Liver (tissue), 9 donors: ENCODE data around the gene FAM151A. TPM values are rescaled to one million over a fixed set of nuclear protein-coding genes. Genes with fewer than 3 reads are reported as not detected.

Experiments
- DNase-seq: peaks from one replicate; pipeline ENCODE4 v3.0.0-alpha.2; 2017; ENCODE audit warnings: low spot score
- H3K27ac ChIP-seq, 2 donors: one replicate each; pipeline ENCODE4 v1.7.0; 2013; ENCODE audit warnings: inconsistent platforms in 2 of 2, low read length in 2 of 2, control low read depth in 1 of 2, low read depth in 1 of 2, mild to moderate bottlenecking in 1 of 2
- H3K27me3 ChIP-seq, 4 donors: one replicate each; pipeline versions ENCODE4 v1.6.1 to v1.7.0; 2013; ENCODE audit warnings: low read length in 3 of 4, inconsistent platforms in 1 of 4, mild to moderate bottlenecking in 1 of 4, moderate library complexity in 1 of 4; ENCODE audit not compliant: control insufficient read depth in 4 of 4, insufficient read depth in 4 of 4
- H3K36me3 ChIP-seq, 4 donors: one replicate each; pipeline versions ENCODE4 v1.6.1 to v1.7.0; 2013; ENCODE audit warnings: low read length in 3 of 4, mild to moderate bottlenecking in 3 of 4, low read depth in 1 of 4, moderate library complexity in 1 of 4; ENCODE audit not compliant: control insufficient read depth in 4 of 4, insufficient read depth in 3 of 4
- H3K4me1 ChIP-seq, 4 donors: one replicate each; pipeline versions ENCODE4 v1.6.1 to v1.7.0; 2013; ENCODE audit warnings: low read length in 3 of 4, mild to moderate bottlenecking in 3 of 4, moderate library complexity in 1 of 4; ENCODE audit not compliant: control insufficient read depth in 4 of 4, insufficient read depth in 4 of 4
- H3K4me3 ChIP-seq, 3 donors: one replicate each; pipeline versions ENCODE4 v1.6.1 to v1.7.0; 2013; ENCODE audit warnings: low read length in 3 of 3, control low read depth in 1 of 3, low read depth in 1 of 3, mild to moderate bottlenecking in 1 of 3
- H3K9ac ChIP-seq, 2 donors: one replicate each; pipeline ENCODE4 v1.7.0; 2013; ENCODE audit warnings: low read length in 2 of 2, mild to moderate bottlenecking in 2 of 2, moderate library complexity in 2 of 2, control low read depth in 1 of 2, low read depth in 1 of 2
- H3K9me3 ChIP-seq, 4 donors: one replicate each; pipeline versions ENCODE4 v1.6.1 to v1.7.0; 2013; ENCODE audit warnings: low read length in 3 of 4; ENCODE audit not compliant: control insufficient read depth in 4 of 4
- EGR1 ChIP-seq, 2 donors: IDR thresholded peaks; 2 replicates each; pipeline ENCODE4 v1.6.1; 2016 to 2018; ENCODE audit warnings: antibody characterized with exemption in 2 of 2, low read depth in 2 of 2
- FOXA1 ChIP-seq: IDR thresholded peaks from 2 replicates; pipeline ENCODE4 v1.6.1; 2016; ENCODE audit warnings: antibody characterized with exemption
- FOXA2 ChIP-seq: IDR thresholded peaks from 2 replicates; pipeline ENCODE4 v1.6.1; 2016; ENCODE audit warnings: antibody characterized with exemption
- GABPA ChIP-seq, 2 donors: IDR thresholded peaks in 1 of 2; conservative IDR thresholded peaks in 1 of 2; 2 replicates each; pipeline ENCODE4 v1.6.1; 2016; ENCODE audit warnings: antibody characterized with exemption in 2 of 2, mild to moderate bottlenecking in 1 of 2, moderate library complexity in 1 of 2
- HNF4A ChIP-seq, 2 donors: conservative IDR thresholded peaks; 2 replicates each; pipeline ENCODE4 v1.6.1; 2016; ENCODE audit warnings: antibody characterized with exemption in 2 of 2, mild to moderate bottlenecking in 2 of 2
- HNF4G ChIP-seq: IDR thresholded peaks from 2 replicates; pipeline ENCODE4 v1.6.1; 2016; ENCODE audit warnings: antibody characterized with exemption
- JUND ChIP-seq, 2 donors: IDR thresholded peaks; 2 replicates each; pipeline ENCODE4 v1.6.1; 2016; ENCODE audit warnings: antibody characterized with exemption in 2 of 2
- NR2F2 ChIP-seq: IDR thresholded peaks from 2 replicates; pipeline ENCODE4 v1.6.1; 2016; ENCODE audit warnings: antibody characterized with exemption
- RAD21 ChIP-seq, 2 donors: IDR thresholded peaks; 2 replicates each; pipeline ENCODE4 v1.6.1; 2016; ENCODE audit warnings: antibody characterized with exemption in 2 of 2, mild to moderate bottlenecking in 2 of 2
- RXRA ChIP-seq, 2 donors: IDR thresholded peaks; 2 replicates each; pipeline ENCODE4 v1.6.1; 2017 to 2018; ENCODE audit warnings: antibody characterized with exemption in 2 of 2, mild to moderate bottlenecking in 1 of 2
- SP1 ChIP-seq: IDR thresholded peaks from 2 replicates; pipeline ENCODE4 v1.6.1; 2018; ENCODE audit warnings: antibody characterized with exemption, mild to moderate bottlenecking
- TAF1 ChIP-seq: conservative IDR thresholded peaks from 2 replicates; pipeline ENCODE4 v1.6.1; 2016; ENCODE audit warnings: antibody characterized with exemption, mild to moderate bottlenecking
- YY1 ChIP-seq: IDR thresholded peaks from 2 replicates; pipeline ENCODE4 v1.6.1; 2016; ENCODE audit warnings: antibody characterized with exemption, mild to moderate bottlenecking
- WGBS: extraction: QIAGEN DNeasy Blood & Tissue Kit; methylation state at CpG from one replicate; pipeline ENCODE4 v1.1.7; 2013; 5-methylcytosine and 5-hydroxymethylcytosine counted together
- polyA plus RNA-seq, 2 donors: library from polyadenylated mRNA; stranded (reverse) in 1 of 2; unstranded in 1 of 2; fragments of 200-250 nt in 1 of 2; fragments of >200 nt in 1 of 2; fragmentation: Nextera tagmentation in 1 of 2; extraction: Ambion mirVana in 1 of 2; gene quantifications; one replicate each; pipeline versions ENCODE4 v1.2.1 to v1.2.3, GENCODE V29; 2013 to 2015
- total RNA-seq, 2 donors: library from RNA; depleted of rRNA; stranded (reverse); fragments of >200 nt; gene quantifications; one replicate each; pipeline ENCODE4 v1.2.3, GENCODE V29; 2014
- TF ChIP-seq, protein P1 (sequence below): IDR thresholded peaks from 2 replicates; pipeline ENCODE4 v1.6.1; 2016; ENCODE audit warnings: antibody characterized with exemption
- TF ChIP-seq, protein P2 (sequence below): IDR thresholded peaks from 2 replicates; pipeline ENCODE4 v1.6.1; 2016; ENCODE audit warnings: antibody characterized with exemption
- TF ChIP-seq, protein P3 (sequence below): IDR thresholded peaks from 2 replicates; pipeline ENCODE4 v1.6.1; 2016; ENCODE audit warnings: antibody characterized with exemption
- TF ChIP-seq, protein P4 (sequence below): fragments of 150-350 bp; IDR thresholded peaks from 2 replicates; pipeline ENCODE4 v1.5.1; 2017; ENCODE audit warnings: improper control_type of control experiment, low read depth, low read length; ENCODE audit not compliant: missing input control
- TF ChIP-seq, protein P5 (sequence below): IDR thresholded peaks from 2 replicates; pipeline ENCODE4 v1.6.1; 2016; ENCODE audit warnings: antibody characterized with exemption, mild to moderate bottlenecking
- donor health status: healthy.
- donor health status: healthy.
- donor health status: healthy.
- donor health status: healthy.
- donor health status: healthy.

FAM151A gene
- total and polyA plus RNA-seq, 4 donors = 1.5 to 25.1 (median 4.7) TPM

DNA sequence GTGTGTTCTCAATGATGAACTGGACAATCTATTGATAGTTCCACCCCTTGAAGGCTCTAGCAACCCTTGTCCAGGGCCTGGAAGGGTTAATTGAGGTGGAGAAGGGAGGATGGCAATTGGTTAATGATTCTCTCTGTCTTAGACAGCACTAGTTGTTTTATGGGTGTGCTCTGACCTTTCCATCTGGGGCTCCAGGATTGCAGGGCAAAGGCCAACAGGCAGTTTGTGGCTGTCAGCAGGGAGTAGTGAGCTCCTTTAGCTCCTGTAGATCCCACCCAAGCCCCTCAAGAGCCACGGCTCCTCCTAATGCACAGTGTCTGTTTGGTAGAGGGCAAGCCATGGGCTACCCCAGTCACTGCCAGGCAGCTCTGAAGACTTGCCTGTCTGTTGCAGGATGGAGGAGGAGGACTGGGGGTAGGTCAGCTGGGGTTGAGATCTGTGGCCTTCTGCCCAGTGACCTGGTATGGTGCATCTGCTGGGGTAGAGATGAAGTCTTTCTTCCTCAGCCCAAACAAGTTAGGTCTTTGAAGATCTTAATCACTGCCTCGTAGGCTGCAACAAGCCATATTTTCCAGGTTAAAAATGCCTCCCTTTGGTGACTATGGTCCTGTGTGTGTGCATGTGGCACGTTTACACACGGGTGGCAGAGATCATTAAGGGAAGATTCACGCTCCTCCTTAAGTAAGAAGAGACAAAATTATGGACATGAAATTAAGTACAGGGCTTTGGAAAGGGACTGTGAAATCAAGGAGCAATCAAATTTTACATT is 26.0 kb upstream of the FAM151A start:
- peak; percentile 48 for DNase-seq
- no peaks in the 10 kb centered on the region for H3K9me3 ChIP-seq
- WGBS = 38% methylated on average over 5 of the region's 5 CpGs
- peak overlapping the region in 1 of 2 donors; percentile 42 for H3K27ac ChIP-seq
- H3K4me1 ChIP-seq = peaks cover 13 to 67% (median 65%) of the 10 kb centered on the region in 4 donors
- TF ChIP-seq FOXA2 (peak; percentile 31), FOXA1 (no peak), JUND (IDR thresholded peaks at IDR 0.05) (peak; percentile 34 to 78), NR2F2 (peak; percentile 48), RAD21 (IDR thresholded peaks at IDR 0.05) (peak; percentile 17 to 40), SP1 (peak; percentile 95), YY1 (peak; percentile 52), TAF1 (no peak), RXRA (IDR thresholded peaks at IDR 0.05) (peak; percentile 98 to 99), HNF4G (peak; percentile 31), HNF4A (conservative IDR thresholded peaks at IDR 0.05) (peak; percentile 84 to 92), GABPA (IDR thresholded peaks at IDR 0.05 in 1 of 2, conservative IDR thresholded peaks at IDR 0.05 in 1 of 2) (no peak), EGR1 (IDR thresholded peaks at IDR 0.05; ENCODE audit: low read depth in 2 of 2) (peak in 1 of 2 donors; percentile 26)
- TF ChIP-seq, protein P1, sequence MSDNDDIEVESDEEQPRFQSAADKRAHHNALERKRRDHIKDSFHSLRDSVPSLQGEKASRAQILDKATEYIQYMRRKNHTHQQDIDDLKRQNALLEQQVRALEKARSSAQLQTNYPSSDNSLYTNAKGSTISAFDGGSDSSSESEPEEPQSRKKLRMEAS = peak; percentile 75
- TF ChIP-seq, protein P2, sequence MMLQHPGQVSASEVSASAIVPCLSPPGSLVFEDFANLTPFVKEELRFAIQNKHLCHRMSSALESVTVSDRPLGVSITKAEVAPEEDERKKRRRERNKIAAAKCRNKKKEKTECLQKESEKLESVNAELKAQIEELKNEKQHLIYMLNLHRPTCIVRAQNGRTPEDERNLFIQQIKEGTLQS = no peak
- TF ChIP-seq, protein P3, sequence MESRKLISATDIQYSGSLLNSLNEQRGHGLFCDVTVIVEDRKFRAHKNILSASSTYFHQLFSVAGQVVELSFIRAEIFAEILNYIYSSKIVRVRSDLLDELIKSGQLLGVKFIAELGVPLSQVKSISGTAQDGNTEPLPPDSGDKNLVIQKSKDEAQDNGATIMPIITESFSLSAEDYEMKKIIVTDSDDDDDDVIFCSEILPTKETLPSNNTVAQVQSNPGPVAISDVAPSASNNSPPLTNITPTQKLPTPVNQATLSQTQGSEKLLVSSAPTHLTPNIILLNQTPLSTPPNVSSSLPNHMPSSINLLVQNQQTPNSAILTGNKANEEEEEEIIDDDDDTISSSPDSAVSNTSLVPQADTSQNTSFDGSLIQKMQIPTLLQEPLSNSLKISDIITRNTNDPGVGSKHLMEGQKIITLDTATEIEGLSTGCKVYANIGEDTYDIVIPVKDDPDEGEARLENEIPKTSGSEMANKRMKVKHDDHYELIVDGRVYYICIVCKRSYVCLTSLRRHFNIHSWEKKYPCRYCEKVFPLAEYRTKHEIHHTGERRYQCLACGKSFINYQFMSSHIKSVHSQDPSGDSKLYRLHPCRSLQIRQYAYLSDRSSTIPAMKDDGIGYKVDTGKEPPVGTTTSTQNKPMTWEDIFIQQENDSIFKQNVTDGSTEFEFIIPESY = no peak
- TF ChIP-seq, protein P4, sequence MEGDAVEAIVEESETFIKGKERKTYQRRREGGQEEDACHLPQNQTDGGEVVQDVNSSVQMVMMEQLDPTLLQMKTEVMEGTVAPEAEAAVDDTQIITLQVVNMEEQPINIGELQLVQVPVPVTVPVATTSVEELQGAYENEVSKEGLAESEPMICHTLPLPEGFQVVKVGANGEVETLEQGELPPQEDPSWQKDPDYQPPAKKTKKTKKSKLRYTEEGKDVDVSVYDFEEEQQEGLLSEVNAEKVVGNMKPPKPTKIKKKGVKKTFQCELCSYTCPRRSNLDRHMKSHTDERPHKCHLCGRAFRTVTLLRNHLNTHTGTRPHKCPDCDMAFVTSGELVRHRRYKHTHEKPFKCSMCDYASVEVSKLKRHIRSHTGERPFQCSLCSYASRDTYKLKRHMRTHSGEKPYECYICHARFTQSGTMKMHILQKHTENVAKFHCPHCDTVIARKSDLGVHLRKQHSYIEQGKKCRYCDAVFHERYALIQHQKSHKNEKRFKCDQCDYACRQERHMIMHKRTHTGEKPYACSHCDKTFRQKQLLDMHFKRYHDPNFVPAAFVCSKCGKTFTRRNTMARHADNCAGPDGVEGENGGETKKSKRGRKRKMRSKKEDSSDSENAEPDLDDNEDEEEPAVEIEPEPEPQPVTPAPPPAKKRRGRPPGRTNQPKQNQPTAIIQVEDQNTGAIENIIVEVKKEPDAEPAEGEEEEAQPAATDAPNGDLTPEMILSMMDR = no peak
- TF ChIP-seq, protein P5, sequence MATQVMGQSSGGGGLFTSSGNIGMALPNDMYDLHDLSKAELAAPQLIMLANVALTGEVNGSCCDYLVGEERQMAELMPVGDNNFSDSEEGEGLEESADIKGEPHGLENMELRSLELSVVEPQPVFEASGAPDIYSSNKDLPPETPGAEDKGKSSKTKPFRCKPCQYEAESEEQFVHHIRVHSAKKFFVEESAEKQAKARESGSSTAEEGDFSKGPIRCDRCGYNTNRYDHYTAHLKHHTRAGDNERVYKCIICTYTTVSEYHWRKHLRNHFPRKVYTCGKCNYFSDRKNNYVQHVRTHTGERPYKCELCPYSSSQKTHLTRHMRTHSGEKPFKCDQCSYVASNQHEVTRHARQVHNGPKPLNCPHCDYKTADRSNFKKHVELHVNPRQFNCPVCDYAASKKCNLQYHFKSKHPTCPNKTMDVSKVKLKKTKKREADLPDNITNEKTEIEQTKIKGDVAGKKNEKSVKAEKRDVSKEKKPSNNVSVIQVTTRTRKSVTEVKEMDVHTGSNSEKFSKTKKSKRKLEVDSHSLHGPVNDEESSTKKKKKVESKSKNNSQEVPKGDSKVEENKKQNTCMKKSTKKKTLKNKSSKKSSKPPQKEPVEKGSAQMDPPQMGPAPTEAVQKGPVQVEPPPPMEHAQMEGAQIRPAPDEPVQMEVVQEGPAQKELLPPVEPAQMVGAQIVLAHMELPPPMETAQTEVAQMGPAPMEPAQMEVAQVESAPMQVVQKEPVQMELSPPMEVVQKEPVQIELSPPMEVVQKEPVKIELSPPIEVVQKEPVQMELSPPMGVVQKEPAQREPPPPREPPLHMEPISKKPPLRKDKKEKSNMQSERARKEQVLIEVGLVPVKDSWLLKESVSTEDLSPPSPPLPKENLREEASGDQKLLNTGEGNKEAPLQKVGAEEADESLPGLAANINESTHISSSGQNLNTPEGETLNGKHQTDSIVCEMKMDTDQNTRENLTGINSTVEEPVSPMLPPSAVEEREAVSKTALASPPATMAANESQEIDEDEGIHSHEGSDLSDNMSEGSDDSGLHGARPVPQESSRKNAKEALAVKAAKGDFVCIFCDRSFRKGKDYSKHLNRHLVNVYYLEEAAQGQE = peak; percentile 47
- H3K27me3 ChIP-seq = no peaks in the 10 kb centered on the region
- H3K9ac ChIP-seq = no peak overlapping the region
- no peaks in the 10 kb centered on the region for H3K36me3 ChIP-seq
- H3K4me3 ChIP-seq = peak overlapping the region in 2 of 3 donors; percentile 2 to 32
